ENCODE measurements around the gene UPK1B. TPM values are rescaled to one million over a fixed set of nuclear protein-coding genes. Genes with fewer than 3 reads are reported as not detected.

UPK1B gene
- total RNA-seq, 1 donor from 2014 or later, result not detected

DNA sequence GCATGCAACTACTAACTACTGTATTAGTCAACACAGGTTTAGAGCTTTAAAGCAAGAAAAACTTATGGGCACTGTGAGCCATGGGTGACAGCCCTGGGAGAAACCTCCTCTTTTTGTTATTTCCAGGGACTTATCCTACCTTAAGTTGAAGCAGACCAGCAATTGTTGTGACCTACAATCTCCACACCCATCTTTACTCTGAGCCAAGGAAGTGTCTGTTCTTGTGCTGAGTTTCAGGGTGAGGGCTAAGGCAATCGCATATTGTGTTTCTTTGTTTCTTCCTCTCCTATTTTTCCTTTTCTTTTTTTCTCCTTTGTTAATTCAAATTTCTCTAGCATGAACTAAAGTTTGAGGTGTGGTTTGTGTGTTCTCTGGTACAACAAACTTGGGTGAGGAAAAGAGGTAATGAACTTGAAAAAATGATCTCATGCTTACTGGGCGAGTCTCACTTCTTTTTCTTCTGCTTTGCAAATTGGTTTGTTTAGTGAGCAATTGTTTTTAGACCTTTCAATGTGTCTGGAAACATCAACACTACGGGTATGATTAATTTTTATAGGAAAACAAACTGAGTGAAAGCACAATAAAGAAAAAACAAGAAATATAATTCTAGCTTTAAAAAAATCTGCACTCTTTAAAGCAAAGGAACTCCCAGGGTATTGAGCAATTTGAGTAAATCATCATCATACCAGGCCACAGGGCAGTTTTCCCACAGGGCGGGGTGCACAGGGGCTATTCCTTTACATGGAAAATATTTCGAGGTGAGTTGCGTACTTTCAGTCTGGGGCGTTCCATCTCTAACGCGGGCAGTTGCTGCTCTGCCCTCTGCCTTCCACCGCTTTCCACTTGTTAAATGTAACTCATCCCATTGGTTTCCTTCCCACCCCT is 2.7 kb downstream of the UPK1B start:
- no peak for DNase-seq (ENCODE audit: low read depth in 2 of 2)

DNA sequence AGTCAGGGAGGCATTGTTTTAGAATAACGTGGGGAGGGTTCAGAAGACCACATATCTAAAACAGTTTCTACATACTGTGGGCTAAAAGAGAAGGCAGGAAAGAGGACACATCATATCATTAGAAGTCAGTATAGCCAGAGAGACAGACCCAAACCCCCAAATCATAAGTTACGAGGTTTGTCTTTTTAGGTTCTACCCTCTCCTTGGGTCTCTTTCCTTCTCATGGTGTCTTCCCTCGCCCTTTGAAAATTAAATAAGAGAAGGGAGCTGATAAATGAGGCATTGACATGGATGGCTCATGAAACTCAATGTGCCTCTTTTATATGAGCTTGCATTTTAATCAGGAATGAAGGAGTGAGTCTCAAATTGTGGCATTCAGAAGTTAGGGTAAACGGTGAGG is 3.4 kb downstream of the UPK1B start:
- DNase-seq (ENCODE audit: low read depth in 2 of 2), result no peak

DNA sequence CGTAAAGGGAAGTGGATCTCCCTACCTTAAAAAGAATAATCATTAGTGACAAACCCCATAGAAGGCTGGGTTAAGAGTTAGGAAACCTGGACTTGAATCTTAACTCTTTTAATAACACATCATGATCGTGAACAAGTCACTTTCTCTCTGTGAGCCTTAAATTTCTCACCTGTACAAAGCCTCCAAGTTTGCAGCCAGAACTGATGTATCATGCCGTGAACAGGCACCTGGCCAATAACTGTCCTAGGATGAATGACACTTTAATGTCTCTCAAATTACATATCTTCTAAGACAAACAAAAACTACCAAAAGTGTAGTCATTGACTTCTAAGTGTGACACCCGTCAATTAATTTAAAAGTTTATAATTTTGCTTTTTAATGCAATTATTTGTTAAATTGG is 3.9 kb downstream of the UPK1B start:
- no peak for DNase-seq (ENCODE audit: low read depth in 2 of 2)

DNA sequence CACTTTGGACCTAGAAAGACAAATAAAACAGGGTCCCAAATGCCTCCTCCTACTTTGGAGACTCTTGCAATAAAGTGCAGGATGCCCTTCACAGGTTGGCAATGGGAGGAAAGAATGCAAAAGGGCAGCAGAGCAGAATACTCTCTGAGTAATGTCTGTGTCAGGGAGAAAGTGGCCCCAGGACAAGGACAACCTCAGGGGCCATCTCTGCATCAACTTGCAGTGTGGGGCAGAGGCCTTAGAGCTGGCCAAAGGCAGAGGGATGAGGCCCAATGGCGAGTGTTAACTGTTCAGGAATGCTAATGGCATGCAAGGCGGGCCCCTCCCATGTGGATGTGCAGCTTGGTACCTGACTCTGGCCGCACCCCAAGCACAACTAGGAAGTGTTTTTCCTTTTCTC is 8.4 kb downstream of the UPK1B start:
- no peak for DNase-seq (ENCODE audit: low read depth in 2 of 2)

DNA sequence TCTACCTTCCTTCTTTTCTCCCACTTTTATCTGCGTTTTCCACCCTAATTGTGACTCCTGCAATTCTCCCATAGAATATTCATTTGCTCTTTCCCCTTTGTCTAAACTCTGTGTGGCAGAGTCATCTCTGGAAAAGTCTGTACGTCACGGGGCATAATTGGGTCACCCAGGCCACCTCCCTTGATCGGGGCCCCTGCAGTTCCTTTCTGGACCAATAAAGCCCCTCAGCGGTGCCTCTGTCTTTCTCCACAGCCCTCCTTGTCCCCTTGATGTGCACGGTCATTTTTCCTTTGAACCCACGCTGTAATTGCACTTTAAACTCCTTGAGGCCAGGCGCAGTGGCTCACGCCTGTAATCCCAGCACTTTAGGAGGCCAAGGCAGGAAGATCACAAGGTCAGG is 10.7 kb downstream of the UPK1B start:
- no peak for DNase-seq (ENCODE audit: low read depth in 2 of 2)

DNA sequence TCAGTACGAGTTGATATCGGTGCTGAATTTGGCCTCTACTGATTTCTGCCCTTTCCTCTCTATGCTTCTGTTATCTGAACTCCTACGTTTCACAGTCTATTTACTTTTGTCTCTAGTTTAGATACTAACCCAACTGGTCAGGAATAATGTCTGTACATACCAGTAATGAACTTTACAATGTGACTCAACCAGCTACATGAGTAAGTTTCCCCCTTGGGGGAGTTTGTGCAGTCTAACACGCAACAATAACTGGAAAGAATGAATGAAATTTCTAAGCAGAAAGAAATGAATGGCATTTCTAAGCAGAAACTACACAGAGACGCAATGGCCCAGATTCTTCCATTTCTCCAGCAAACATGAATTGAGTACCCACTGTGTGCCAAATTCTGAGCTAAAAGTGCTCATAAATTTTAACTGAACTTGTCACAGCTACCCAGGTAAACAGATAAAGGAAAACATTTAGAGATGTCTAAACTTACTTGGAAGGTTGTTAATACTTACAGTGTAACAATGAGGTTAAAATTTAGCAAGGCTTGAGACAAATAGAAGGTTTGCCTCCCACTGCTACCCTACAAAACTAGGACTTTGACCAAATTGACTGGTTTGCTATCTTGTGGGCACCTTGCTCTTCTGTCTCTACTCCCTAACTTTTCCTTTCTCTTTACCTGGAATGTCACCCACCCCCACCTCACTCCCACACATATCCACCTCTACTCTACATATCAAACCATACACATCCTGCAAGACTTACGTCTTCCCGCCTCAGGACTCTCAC is 11.6 kb downstream of the UPK1B start:
- no peak for DNase-seq (ENCODE audit: low read depth in 2 of 2)

DNA sequence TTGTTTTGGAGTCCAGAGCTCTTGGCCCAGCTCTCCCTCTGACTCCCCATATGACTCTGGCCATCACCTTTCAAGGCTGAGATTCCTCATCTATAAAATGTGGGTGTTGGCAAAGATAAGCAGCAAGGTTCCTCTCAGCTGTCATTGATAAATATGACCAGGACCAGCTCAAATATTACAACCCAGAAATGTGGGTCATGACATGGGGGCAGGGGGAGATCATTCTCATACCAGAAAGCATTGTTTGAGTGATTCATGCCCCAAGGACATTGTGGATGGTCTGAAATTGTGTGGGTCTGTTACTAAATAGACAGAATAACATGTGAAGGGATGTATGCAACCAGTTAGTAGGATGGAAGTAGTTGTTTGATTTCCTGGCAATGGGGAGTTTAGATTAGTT is 13.9 kb downstream of the UPK1B start:
- no peak for DNase-seq (ENCODE audit: low read depth in 2 of 2)

DNA sequence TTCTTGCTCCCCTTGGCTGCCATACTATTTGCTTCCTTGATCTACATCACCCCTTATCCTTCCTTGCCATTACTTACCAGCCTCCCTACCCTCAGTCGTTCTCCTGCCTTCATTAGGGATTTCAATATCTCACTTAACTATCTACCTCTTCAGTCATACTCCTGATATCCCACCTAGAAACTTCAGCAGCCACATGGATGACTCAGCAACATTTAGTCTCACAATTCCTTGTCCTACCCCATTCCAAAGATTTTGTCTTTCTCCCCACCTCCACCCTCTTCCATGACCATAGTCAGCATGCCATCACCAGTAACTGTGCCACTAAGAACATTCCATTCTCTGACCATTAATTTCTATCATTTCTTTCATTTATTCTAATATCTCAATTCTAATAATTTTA is 18.4 kb downstream of the UPK1B start:
- no peak for DNase-seq (ENCODE audit: low read depth in 2 of 2)

DNA sequence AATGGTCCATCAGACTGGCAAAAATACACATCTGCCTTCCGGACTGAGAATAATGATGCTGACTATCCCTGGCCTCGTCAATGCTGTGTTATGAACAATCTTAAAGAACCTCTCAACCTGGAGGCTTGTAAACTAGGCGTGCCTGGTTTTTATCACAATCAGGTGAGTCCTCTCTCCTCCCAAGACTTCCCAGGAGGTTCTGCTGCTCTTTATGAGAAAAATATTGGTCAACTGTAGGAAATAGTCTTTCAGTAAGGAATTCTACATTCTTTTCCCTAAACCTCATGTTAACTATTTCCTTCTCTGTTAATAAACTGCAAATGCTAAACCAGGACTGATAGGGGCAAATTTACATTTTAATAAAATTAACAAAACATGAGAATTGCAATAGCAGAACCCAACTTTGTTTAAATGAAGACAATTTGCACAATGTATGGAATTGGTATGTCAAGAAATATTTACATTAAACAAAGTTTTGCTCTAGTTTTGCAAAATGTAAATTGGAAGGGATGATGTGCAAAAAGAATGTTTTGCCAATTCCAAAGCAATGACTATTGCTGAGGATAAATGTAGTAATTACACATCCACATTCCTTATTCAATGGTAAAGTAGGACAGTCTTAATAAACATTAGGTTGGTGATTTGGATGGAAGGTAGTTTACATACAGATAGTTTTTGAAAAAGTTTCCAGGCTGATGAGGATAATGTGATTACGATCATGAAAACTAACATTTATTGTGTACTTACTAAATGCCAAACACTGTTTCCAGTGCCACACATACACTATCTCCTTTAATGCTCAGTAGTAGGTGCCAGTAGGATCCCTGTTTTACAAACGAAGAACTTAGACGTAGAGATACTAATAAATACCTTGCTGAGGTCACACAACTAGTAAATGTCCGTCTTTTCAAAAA is 21.1 kb downstream of the UPK1B start:
- no peak for DNase-seq (ENCODE audit: low read depth in 2 of 2)

DNA sequence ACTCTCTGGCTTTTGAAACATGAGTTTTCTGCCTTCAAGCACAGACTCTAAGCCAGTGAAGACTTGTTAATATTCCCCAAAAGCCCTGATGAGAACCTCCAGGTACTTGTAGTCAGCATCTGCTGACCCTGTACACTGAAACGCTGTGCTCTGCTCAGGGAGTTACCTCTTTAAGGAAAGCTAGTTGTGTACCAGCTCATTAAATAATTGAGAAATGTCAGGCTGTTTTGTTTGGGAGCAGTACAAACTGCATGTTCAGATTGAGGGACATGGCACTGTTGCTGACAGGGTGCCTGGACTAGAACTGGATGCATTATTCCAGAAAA is 21.7 kb downstream of the UPK1B start:
- DNase-seq (ENCODE audit: low read depth in 2 of 2), result no peak

DNA sequence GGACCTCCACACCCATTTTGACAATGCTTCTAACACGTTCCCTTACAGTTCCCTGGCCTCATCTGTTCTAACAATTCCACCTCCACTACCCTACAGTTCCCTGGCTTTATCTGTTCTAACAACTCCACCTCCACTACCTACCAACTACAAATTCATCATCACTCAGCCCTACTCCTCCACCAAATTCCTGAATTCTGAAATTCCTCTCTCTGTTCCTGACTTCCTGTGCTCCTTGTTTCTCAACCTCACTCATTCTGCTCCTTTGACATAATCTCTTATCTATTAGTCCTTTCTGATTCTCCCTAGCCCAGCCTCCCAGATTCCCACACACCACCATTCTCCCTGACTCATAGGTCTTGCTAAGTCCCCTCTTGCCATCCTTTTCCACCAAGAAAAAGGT is 22.5 kb downstream of the UPK1B start:
- DNase-seq (ENCODE audit: low read depth in 2 of 2), result no peak

DNA sequence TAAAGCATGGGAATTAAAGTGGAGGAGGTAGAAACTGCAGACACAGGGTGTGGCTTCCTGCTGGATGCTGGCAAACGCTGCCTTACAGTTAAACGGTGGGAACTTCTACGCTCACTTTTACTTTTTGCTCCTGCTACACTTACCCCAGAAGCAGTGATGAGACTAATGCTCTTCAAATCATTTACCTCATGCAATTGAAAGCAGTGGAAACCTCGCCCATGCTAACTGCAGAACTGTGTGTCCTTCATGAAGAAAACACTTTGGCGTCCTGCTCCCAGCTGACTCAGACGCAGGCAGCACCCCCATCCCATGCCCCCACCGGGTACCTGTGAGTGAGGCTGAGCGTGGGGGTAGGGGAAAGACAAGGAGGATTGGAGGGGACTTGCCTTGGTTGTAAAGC is 31.8 kb downstream of the UPK1B start:
- peak in 1 of 2 donors; percentile 0 for DNase-seq (ENCODE audit: low read depth in 2 of 2)

DNA sequence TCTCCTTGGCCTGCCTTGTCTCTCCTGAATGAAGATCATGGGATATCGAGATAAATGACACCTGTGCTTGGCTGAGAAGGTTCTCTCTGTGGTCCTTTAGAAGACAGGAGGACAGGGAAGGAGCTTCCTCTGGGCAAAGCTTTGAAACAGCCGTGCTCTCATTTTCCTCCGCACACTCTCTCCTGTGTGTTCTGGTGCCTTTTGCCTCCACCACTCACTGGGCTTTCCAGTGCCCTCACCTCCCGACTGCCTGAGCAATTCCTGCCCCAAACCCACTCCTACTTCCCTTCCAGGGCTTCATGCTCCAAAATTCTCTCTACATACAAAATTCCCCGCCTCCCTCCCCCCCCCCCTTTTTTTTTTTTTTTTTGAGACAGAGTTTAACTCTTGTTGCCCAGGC is 32.3 kb downstream of the UPK1B start:
- DNase-seq (ENCODE audit: low read depth in 2 of 2), result no peak

DNA sequence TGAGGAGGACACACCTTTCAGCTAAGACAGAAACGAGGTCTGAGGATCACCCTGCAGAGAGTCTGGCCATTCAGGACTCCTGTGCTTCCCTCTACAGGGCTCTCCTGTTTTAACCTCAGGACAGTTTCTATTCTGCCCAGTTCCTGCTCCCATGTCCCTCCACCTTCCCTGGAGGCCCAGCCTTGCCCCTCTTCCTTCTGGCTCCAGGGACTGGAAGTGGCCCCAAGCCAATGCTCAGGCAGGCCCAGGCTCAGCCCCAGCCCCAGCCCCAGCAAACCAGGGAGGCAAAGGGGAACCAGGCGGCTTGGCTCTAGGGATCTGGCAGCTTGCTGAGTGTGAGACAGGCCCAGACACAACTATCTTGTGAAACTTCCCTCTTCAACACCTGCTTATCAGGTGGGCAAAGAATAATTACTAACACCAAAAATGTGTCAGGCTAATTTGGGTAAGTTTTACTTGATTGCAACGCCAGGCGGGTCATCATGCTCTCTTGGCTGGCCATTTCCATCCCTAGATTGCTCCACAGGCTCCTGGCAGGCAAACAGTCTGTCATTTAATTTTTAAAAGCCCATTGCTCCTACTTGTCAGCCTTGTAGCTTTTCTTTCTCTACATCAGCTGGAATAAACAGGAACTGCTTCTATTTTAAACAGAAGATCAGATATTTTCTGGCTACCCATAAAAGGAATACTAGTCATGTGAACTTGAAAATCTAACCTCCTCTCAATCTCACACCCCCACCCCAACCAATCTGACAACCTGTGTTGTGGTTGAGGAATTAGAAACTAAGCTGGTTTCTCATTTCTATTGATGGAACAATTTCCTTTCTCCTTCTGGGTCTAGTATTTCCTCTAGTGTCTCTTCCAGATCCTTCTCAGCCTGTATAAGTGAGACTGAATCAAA is 33.5 kb downstream of the UPK1B start:
- no peak for DNase-seq (ENCODE audit: low read depth in 2 of 2)

DNA sequence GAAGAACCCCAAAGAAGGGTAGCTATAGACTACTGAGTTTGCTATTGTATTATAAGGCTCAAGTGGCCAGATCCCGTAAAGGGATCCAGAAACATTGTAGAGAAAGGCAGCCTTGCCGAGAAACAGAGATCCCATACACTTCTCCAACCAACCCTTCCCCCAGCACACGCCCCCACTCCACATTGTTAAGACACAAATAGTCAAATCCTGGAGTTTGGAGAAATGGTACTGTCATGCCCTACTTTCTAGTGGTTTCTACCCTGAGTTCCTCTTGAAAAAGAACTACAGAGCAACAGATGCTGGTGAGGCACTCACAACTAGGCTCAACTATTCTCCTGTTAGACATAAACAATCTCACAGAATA is 34.1 kb downstream of the UPK1B start:
- DNase-seq (ENCODE audit: low read depth in 2 of 2), result no peak

DNA sequence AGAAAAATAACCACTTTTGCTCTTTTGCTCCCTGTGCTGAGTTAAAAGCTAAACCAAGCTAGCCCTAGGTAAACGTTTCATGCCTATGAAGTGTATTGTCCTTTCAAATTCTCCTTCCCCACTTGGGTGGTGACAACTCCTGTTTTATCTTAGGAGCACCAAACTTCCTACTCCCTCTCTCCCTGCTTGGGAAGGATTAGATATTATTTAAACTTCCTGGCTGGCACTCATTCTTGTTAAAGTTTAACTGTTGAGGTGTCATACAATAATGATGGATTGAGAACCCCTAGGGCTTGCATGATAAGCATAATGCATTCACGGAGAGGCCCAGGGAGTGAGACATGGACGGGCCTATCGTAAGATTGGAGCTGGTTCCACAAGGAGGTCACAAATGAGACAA is 37.8 kb downstream of the UPK1B start:
- no peak for DNase-seq (ENCODE audit: low read depth in 2 of 2)

DNA sequence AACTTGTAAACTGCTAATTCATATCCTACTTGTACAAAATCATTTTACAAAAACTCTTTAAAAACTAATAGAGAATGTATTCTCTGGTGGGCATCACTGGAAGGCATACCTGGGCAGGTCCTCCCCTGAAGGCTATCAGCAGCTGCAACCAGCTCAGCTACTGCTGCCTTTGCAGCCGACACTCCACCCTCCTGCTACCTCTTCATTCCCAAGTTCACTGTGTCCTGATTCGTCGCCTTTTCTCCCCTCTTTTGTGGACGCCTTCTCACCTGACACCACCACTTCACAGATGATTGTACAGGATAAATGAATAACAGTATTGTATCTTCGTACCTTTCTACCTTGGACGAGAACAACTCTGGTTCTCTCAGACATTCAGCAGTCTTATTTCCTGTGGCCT is 38.4 kb downstream of the UPK1B start:
- no peak for DNase-seq (ENCODE audit: low read depth in 2 of 2)

DNA sequence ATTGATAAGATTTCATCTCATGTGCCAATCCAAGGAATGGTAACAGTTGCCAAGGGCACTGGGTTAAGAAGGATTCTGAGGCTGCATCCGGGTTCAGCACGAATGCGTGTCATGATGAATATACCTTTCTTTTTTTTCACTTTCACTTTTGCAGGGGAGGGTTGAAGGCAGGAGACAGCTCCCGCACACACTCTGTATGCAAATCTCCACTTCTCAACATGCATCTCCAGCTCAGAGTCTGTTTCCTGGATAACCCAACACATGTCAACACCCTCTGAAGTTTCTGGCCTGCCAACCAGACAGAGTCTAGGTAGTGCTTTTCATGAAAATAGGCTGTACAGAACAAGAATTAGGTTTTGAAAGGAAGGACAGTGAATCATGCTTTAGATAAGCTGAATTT is 45.7 kb downstream of the UPK1B start:
- DNase-seq (ENCODE audit: low read depth in 2 of 2), result no peak

DNA sequence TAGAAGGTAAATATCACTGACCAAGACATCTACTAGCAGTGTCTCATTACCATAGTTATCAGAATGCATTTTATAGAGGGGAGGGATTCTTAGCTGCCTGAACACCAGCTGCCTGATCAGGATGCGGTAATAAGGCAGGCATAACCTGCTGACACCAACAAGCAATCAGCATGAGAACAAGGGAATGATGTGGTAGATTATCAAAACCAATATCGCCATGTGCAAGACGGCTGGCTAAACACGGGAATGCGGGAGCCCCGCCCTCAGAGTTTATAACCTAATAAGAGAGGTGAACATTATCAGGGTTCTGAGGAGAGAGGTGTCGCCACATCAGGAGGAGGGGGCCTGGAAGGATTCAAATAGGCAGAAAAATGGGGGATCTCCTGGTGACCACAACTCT is 46.8 kb downstream of the UPK1B start:
- no peak for DNase-seq (ENCODE audit: low read depth in 2 of 2)

DNA sequence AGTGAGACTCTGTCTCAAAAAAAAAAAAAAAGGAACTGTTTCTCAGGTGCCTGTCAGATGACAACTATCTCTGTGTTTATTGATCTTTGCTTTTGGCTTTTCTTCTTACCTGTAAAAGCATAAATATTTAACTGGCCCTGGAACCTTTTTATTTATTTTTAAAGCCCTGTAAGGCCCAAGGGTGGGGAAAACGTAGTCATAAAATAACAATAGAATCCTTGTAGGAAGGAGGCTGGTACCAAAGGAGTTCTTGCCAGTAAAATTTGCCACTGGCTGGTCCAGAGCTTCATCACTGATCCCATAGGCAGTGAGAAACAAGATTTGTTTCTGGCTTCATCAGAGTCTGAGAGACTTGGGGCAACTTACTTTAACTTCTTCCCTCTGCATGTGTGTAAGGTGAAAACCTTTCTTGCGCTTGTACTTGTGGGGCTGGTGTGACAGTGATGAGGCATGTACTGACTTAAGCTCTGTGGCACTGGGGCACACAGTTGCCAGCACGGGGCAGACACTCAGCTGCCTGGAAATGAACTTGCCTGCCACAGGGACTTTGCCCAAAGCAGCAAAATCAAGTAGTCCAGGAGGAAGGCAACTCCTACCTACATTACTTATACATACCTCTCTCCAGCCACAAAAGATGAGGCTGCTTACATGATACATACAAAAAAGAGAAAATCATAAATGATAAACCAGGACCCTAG is 47.7 kb downstream of the UPK1B start:
- DNase-seq (ENCODE audit: low read depth in 2 of 2), result no peak

Measured in lung microvascular endothelial cell (primary cell).